H9 (cell line): ENCODE results near the gene SSTR4. TPM values are rescaled to one million over a fixed set of nuclear protein-coding genes. Genes with fewer than 3 reads are reported as not detected.

Source experiments
- DNase-seq: peaks from one replicate; pipeline ENCODE4 v3.0.0-alpha.2; 2017
- H2AFZ ChIP-seq: one replicate; pipeline ENCODE4 v1.6.1; 2013; ENCODE audit warnings: mild to moderate bottlenecking, low read length, control low read depth, moderate library complexity
- H2AK5ac ChIP-seq: 2 replicates; pipeline ENCODE4 v1.6.1; 2013; ENCODE audit warnings: low read length, control low read depth, mixed read lengths; ENCODE audit not compliant: insufficient read length
- H2BK120ac ChIP-seq: one replicate; pipeline ENCODE4 v1.6.1; 2013; ENCODE audit warnings: low read depth, mild to moderate bottlenecking, low read length, control low read depth, inconsistent platforms; ENCODE audit not compliant: poor library complexity, severe bottlenecking
- H2BK12ac ChIP-seq: 2 replicates; pipeline ENCODE4 v1.6.1; 2013; ENCODE audit warnings: low read length, control low read depth, mixed read lengths, low read depth; ENCODE audit not compliant: insufficient read length
- H2BK15ac ChIP-seq: 2 replicates; pipeline ENCODE4 v1.6.1; 2013; ENCODE audit warnings: low read depth, low read length, control low read depth
- H2BK20ac ChIP-seq: one replicate; pipeline ENCODE4 v1.6.1; 2013; ENCODE audit warnings: low read depth, mild to moderate bottlenecking, low read length, control low read depth, inconsistent platforms; ENCODE audit not compliant: poor library complexity, severe bottlenecking
- H2BK5ac ChIP-seq: 2 replicates; pipeline ENCODE4 v1.6.1; 2013; ENCODE audit warnings: low read length, control low read depth, mixed read lengths; ENCODE audit not compliant: insufficient read length
- H3K14ac ChIP-seq: 2 replicates; pipeline ENCODE4 v1.6.1; 2013; ENCODE audit warnings: low read length, control low read depth; ENCODE audit not compliant: insufficient read depth
- H3K18ac ChIP-seq: 2 replicates; pipeline ENCODE4 v1.6.1; 2013; ENCODE audit warnings: low read depth, mild to moderate bottlenecking, mixed read lengths, low read length, control low read depth; ENCODE audit not compliant: insufficient read length
- H3K23ac ChIP-seq: 2 replicates; pipeline ENCODE4 v1.6.1; 2013; ENCODE audit warnings: low read length, control low read depth, mixed read lengths, low read depth; ENCODE audit not compliant: insufficient read length
- H3K23me2 ChIP-seq: 2 replicates; pipeline ENCODE4 v1.6.1; 2013; ENCODE audit warnings: low read depth, mild to moderate bottlenecking, mixed read lengths, low read length, control low read depth; ENCODE audit not compliant: insufficient read length, poor library complexity, severe bottlenecking
- H3K27ac ChIP-seq: 2 replicates; pipeline ENCODE4 v1.5.1; 2013; ENCODE audit warnings: low read length, control low read depth, mixed read lengths, low read depth; ENCODE audit not compliant: insufficient read length
- H3K27me3 ChIP-seq: 2 replicates; pipeline ENCODE4 v1.6.1; 2013; ENCODE audit warnings: low read length, control low read depth, inconsistent platforms; ENCODE audit not compliant: insufficient read depth
- H3K4ac ChIP-seq: 2 replicates; pipeline ENCODE4 v1.6.1; 2013; ENCODE audit warnings: low read depth, mild to moderate bottlenecking, control low read depth, inconsistent platforms, low read length, moderate library complexity
- H3K4me1 ChIP-seq: 2 replicates; pipeline ENCODE4 v1.6.1; 2013; ENCODE audit warnings: low read length, control low read depth, inconsistent platforms; ENCODE audit not compliant: insufficient read depth
- H3K4me2 ChIP-seq: 2 replicates; pipeline ENCODE4 v1.6.1; 2013; ENCODE audit warnings: low read length, control low read depth, mixed read lengths; ENCODE audit not compliant: insufficient read length, insufficient read depth
- H3K56ac ChIP-seq: 2 replicates; pipeline ENCODE4 v1.6.1; 2013; ENCODE audit warnings: low read depth, mild to moderate bottlenecking, mixed read lengths, low read length, control low read depth; ENCODE audit not compliant: insufficient read length
- H3K79me1 ChIP-seq: 2 replicates; pipeline ENCODE4 v1.6.1; 2013; ENCODE audit warnings: low read depth, mild to moderate bottlenecking, moderate library complexity, low read length, control low read depth, inconsistent platforms; ENCODE audit not compliant: insufficient read depth, poor library complexity, severe bottlenecking
- H3K79me2 ChIP-seq: 2 replicates; pipeline ENCODE4 v1.6.1; 2013; ENCODE audit warnings: low read length, control low read depth, inconsistent platforms; ENCODE audit not compliant: insufficient read depth
- H3K9ac ChIP-seq: 2 replicates; pipeline ENCODE4 v1.6.1; 2013; ENCODE audit warnings: low read length, control low read depth, mixed read lengths; ENCODE audit not compliant: insufficient read length; ENCODE audit errors: extremely low read depth
- H3K9me3 ChIP-seq: one replicate; pipeline ENCODE4 v1.6.1; 2013; ENCODE audit warnings: low read depth, low read length, inconsistent platforms; ENCODE audit not compliant: control insufficient read depth
- H3T11ph ChIP-seq: one replicate; pipeline ENCODE4 v1.6.1; 2013; ENCODE audit warnings: mild to moderate bottlenecking, low read length, control low read depth, inconsistent platforms
- H4K20me1 ChIP-seq: one replicate; pipeline ENCODE4 v1.6.1; 2013; ENCODE audit not compliant: control insufficient read depth, insufficient read length, insufficient read depth
- H4K5ac ChIP-seq: 2 replicates; pipeline ENCODE4 v1.6.1; 2013; ENCODE audit warnings: low read depth, mild to moderate bottlenecking, mixed read lengths, low read length, control low read depth; ENCODE audit not compliant: insufficient read length
- H4K8ac ChIP-seq: replicated peaks from 2 replicates; pipeline ENCODE4 v1.6.1; 2013; ENCODE audit warnings: low read length, control low read depth, mixed read lengths, low read depth; ENCODE audit not compliant: insufficient read length
- H4K91ac ChIP-seq: 2 replicates; pipeline ENCODE4 v1.6.1; 2013; ENCODE audit warnings: low read depth, mild to moderate bottlenecking, moderate library complexity, mixed read lengths, low read length, control low read depth; ENCODE audit not compliant: insufficient read length
- H3K27ac Mint-ChIP-seq, 3 experiments: 2 replicates in 2 of 3; 3 replicates in 1 of 3; pipeline ENCODE4 v1.8.0; 2020 to 2021; ENCODE audit warnings: mixed read lengths in 3 of 3, mild to moderate bottlenecking in 1 of 3, moderate library complexity in 1 of 3
- H3K27me3 Mint-ChIP-seq: 2 replicates; pipeline ENCODE4 v1.8.0; 2021; ENCODE audit warnings: low read depth, mild to moderate bottlenecking, moderate library complexity, mixed read lengths
- H3K36me3 Mint-ChIP-seq, 3 experiments: 2 replicates in 2 of 3; 3 replicates in 1 of 3; pipeline ENCODE4 v1.8.0; 2020 to 2021; ENCODE audit warnings: low read depth in 3 of 3, mixed read lengths in 3 of 3; ENCODE audit not compliant: insufficient read depth in 1 of 3
- H3K4me1 Mint-ChIP-seq, 2 experiments: 2 replicates each; pipeline ENCODE4 v1.8.0; 2020; ENCODE audit warnings: mixed read lengths in 2 of 2
- H3K4me3 Mint-ChIP-seq, 2 experiments: 2 replicates in 1 of 2; 3 replicates in 1 of 2; pipeline ENCODE4 v1.8.0; 2020 to 2021; ENCODE audit warnings: mild to moderate bottlenecking in 2 of 2, mixed read lengths in 2 of 2, moderate library complexity in 1 of 2
- H3K9me3 Mint-ChIP-seq, 2 experiments: 2 replicates in 1 of 2; 3 replicates in 1 of 2; pipeline ENCODE4 v1.8.0; 2020; ENCODE audit warnings: mild to moderate bottlenecking in 2 of 2, mixed read lengths in 2 of 2, moderate library complexity in 1 of 2
- CTCF ChIP-seq: fragments of 200-600 bp; sonication (generic); conservative IDR thresholded peaks from 3 replicates; pipeline ENCODE4 v1.8.0; 2021; ENCODE audit warnings: antibody characterized with exemption, mild to moderate bottlenecking
- WGBS: extraction: QIAGEN DNeasy Blood & Tissue Kit; methylation state at CpG from one replicate; pipeline ENCODE4 v1.1.7; 2013; ENCODE audit warnings: missing lambda C conversion rate, low lambda C conversion rate, mixed read lengths; ENCODE audit not compliant: insufficient read length; ENCODE audit errors: extremely low coverage; 5-methylcytosine and 5-hydroxymethylcytosine counted together
- total RNA-seq: library from RNA; stranded (reverse); gene quantifications from 2 replicates; pipeline ENCODE4 v1.2.1, GENCODE V29; 2021

SSTR4 gene
- total RNA-seq, 1 experiment from 2014 or later = not detected

DNA sequence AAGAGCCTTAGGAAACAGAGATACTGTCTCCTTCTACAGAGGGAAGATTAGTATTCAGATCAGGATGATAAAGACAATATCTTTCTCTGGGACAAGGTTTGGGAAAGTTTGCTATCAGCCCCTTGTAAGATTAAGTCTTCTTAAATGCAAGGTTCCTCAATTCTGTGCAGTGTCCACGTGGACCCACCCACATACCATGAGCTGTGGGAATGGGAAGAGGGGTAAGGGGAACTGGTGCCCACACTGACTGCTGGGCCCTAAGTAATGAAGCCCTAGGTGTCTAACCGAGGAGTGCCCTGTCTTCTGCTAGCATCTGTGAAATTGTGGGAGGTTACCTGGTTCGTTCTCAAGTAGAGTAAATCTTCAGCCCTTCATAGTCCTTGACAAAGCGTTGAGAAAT is 5.8 kb upstream of the SSTR4 start:
- DNase-seq = no peak
- WGBS = no CpG with 5 or more reads among the region's 4 CpGs

More for the DNA sequence above, 5.8 kb upstream of the SSTR4 start:
- Histone ChIP-seq H4K8ac (no peak overlapping the region), H2AK5ac (no peak overlapping the region), H3K14ac (no peak overlapping the region), H3K27ac (no peak overlapping the region), H3K23ac (no peak overlapping the region), H2AFZ (no peak overlapping the region), H3K56ac (no peak overlapping the region), H3K4me1 (no peaks in the 10 kb centered on the region), H4K91ac (no peak overlapping the region), H3K79me1 (no peaks in the 10 kb centered on the region), H2BK12ac (no peak overlapping the region), H3K18ac (no peak overlapping the region), H3T11ph (no peak overlapping the region), H4K20me1 (no peaks in the 10 kb centered on the region), H3K27me3 (peaks cover 1% of the 10 kb centered on the region; the same call in 1 of the 2 replicates), H3K79me2 (no peaks in the 10 kb centered on the region), H2BK5ac (no peak overlapping the region), H3K9me3 (no peaks in the 10 kb centered on the region), H3K23me2 (no peaks in the 10 kb centered on the region), H2BK15ac (no peak overlapping the region), H3K4me2 (no peak overlapping the region), H3K9ac (no peak overlapping the region), H4K5ac (no peak overlapping the region), H3K4ac (no peak overlapping the region), H2BK20ac (no peak overlapping the region), H2BK120ac (no peak overlapping the region)
- Mint-ChIP-seq H3K27me3 (peaks cover 45% of the 10 kb centered on the region), H3K36me3 (no peaks in the 10 kb centered on the region), H3K4me1 (peaks cover 0 to 8% of the 10 kb centered on the region in 2 experiments; a peak in 3 of 4 replicates), H3K9me3 (no peaks in the 10 kb centered on the region), H3K27ac (no peak overlapping the region), H3K4me3 (no peak overlapping the region)
- TF ChIP-seq CTCF = no peak
